ENCODE data around the gene ACRV1. TPM values are rescaled to one million over a fixed set of nuclear protein-coding genes. Genes with fewer than 3 reads are reported as not detected.

The ACRV1 gene
- total RNA-seq, 2 donors from 2014 or later = not detected

DNA sequence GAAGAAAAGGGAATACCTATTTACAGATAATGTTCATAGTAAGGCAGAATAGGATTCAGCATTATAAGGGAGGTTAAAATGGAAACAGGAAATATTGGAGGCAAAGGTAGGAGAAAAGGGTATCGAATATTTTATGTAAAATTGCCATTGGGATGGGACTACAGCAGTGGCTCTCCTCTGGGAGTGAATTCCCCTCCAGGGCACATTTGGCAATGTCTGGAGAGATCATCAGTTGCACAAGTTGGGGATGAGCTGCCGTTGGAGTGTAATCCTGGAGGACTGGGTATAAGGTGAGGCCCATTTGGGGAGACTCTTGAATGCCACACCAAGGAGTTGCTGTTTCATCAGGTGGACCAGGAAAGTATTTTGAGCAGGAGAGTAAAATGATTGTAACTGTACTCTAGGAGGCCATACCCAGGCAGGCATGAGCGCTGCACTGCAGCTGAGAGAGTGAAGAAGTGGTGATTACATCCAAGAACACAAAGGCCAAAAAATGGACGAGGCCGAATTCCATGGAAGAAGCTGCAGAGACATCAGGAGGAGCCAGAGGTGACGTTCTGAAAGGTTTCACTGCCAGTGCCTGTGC lies 8.7 kb upstream of the ACRV1 start:
- Histone ChIP-seq H3K4me3 (no peak overlapping the region), H3K4me1 (no peaks in the 10 kb centered on the region), H3K27me3 (no peaks in the 10 kb centered on the region), H3K27ac (no peak overlapping the region), H3K36me3 (replicated peaks in 1 of 2; ENCODE audit: insufficient read depth in 1 of 2, low read depth in 2 of 2) (no peaks in the 10 kb centered on the region), H3K9me3 (no peaks in the 10 kb centered on the region)
- ATAC-seq (no peak), DNase-seq (no peak)
- WGBS, 2 donors = 72 to 80% methylated on average over 6 of the region's 6 CpGs
- TF ChIP-seq, protein P1, sequence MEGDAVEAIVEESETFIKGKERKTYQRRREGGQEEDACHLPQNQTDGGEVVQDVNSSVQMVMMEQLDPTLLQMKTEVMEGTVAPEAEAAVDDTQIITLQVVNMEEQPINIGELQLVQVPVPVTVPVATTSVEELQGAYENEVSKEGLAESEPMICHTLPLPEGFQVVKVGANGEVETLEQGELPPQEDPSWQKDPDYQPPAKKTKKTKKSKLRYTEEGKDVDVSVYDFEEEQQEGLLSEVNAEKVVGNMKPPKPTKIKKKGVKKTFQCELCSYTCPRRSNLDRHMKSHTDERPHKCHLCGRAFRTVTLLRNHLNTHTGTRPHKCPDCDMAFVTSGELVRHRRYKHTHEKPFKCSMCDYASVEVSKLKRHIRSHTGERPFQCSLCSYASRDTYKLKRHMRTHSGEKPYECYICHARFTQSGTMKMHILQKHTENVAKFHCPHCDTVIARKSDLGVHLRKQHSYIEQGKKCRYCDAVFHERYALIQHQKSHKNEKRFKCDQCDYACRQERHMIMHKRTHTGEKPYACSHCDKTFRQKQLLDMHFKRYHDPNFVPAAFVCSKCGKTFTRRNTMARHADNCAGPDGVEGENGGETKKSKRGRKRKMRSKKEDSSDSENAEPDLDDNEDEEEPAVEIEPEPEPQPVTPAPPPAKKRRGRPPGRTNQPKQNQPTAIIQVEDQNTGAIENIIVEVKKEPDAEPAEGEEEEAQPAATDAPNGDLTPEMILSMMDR (IDR thresholded peaks at IDR 0.05) = no peak
- no peak for TF ChIP-seq POLR2A (IDR thresholded peaks at IDR 0.05)
- intact Hi-C loops (cut with DNase I) = no loop called here

DNA sequence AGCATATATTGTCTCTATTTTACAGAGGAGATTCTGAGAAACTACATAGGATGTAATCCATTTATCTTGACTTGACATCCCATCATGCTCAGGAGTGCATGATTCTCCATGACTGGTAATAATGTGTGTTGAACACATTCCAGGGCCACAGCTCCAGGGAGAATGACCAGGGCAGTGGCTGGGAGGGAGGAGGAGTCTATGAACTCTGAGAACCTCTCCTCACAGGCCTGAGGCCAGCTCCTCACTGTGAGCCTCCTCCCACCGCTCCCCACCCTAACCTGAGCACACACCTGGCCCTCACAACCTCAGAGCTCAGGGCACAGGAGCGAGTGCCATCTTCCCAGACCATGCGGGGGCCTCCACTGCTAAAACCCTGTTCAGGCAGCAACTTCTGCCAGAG lies 8.0 kb upstream of the ACRV1 start:
- intact Hi-C loops (cut with DNase I) = no loop called here
- Histone ChIP-seq H3K27ac (no peak overlapping the region), H3K4me3 (no peak overlapping the region), H3K36me3 (replicated peaks in 1 of 2; ENCODE audit: insufficient read depth in 1 of 2, low read depth in 2 of 2) (no peaks in the 10 kb centered on the region), H3K9me3 (no peaks in the 10 kb centered on the region), H3K4me1 (no peaks in the 10 kb centered on the region), H3K27me3 (no peaks in the 10 kb centered on the region)
- ATAC-seq (no peak), DNase-seq (no peak)
- TF ChIP-seq, protein P1 (IDR thresholded peaks at IDR 0.05) = no peak
- TF ChIP-seq POLR2A (IDR thresholded peaks at IDR 0.05) = no peak
- 91 to 100% methylated on average over 1 to 3 of the region's 3 CpGs for WGBS, 2 donors

- Histone ChIP-seq H3K4me1 (no peaks in the 10 kb centered on the region), H3K27ac (no peak overlapping the region), H3K9me3 (no peaks in the 10 kb centered on the region), H3K27me3 (no peaks in the 10 kb centered on the region), H3K4me3 (no peak overlapping the region), H3K36me3 (replicated peaks in 1 of 2; ENCODE audit: insufficient read depth in 1 of 2, low read depth in 2 of 2) (no peaks in the 10 kb centered on the region)
- DNase-seq (no peak), ATAC-seq (no peak)
- 89 to 94% methylated on average over 10 to 11 of the region's 11 CpGs for WGBS, 2 donors
- TF ChIP-seq, protein P1 (IDR thresholded peaks at IDR 0.05) = no peak
- TF ChIP-seq POLR2A (IDR thresholded peaks at IDR 0.05) = no peak
- intact Hi-C loops (cut with DNase I) = no loop called here
Measured at GRCh38 chr11:125688066-125688465, 7.4 kb upstream of the ACRV1 start.

GRCh38 chr11:125685228-125685627 lies 4.6 kb upstream of the ACRV1 start:
- no peak overlapping the region for H3K27ac ChIP-seq
- ATAC-seq = no peak
- no peaks in the 10 kb centered on the region for H3K9me3 ChIP-seq
- no peaks in the 10 kb centered on the region for H3K4me1 ChIP-seq
- H3K27me3 ChIP-seq = no peaks in the 10 kb centered on the region
- no peak for TF ChIP-seq POLR2A (IDR thresholded peaks at IDR 0.05)
- TF ChIP-seq, protein P1 (IDR thresholded peaks at IDR 0.05) = no peak
- intact Hi-C loops (cut with DNase I) = no loop called here
- 31 to 39% methylated on average over 9 of the region's 9 CpGs for WGBS, 2 donors
- no peak for DNase-seq
- no peaks in the 10 kb centered on the region for H3K36me3 ChIP-seq (replicated peaks in 1 of 2; ENCODE audit: insufficient read depth in 1 of 2, low read depth in 2 of 2)
- no peak overlapping the region for H3K4me3 ChIP-seq

- no peak overlapping the region for H3K27ac ChIP-seq
- no peak overlapping the region for H3K4me3 ChIP-seq
- DNase-seq (no peak), ATAC-seq (no peak)
- H3K27me3 ChIP-seq = no peaks in the 10 kb centered on the region
- WGBS, 2 donors = 70 to 75% methylated on average over 2 of the region's 2 CpGs
- TF ChIP-seq, protein P1 (IDR thresholded peaks at IDR 0.05) = no peak
- no peaks in the 10 kb centered on the region for H3K36me3 ChIP-seq (replicated peaks in 1 of 2; ENCODE audit: insufficient read depth in 1 of 2, low read depth in 2 of 2)
- H3K4me1 ChIP-seq = no peaks in the 10 kb centered on the region
- intact Hi-C loops (cut with DNase I) = no loop called here
- H3K9me3 ChIP-seq = no peaks in the 10 kb centered on the region
Measured at GRCh38 chr11:125679837-125680236, 810 bp downstream of the ACRV1 start.
